BLaER1 treated with 17β-estradiol and CSF1 and Interleukin-3, amounts not matched to agents 10 nM and 100 nM (cell line): ENCODE measurements around the gene HMCES.
"Not testable (repeated sequence)": the region's sequence is repeated elsewhere in the genome, so short reads cannot be mapped to it uniquely, and the experiment has no call there.

ENCODE experiments used
- H3K27ac ChIP-seq, 11 experiments: shearing (Covaris generic); formaldehyde crosslinking; 2 replicates each; pipeline ENCODE4 v1.8.1; 2022
- H3K27me3 ChIP-seq, 11 experiments: shearing (Covaris generic); formaldehyde crosslinking; 2 replicates each; pipeline ENCODE4 v1.8.1; 2022
- H3K36me3 ChIP-seq, 11 experiments: shearing (Covaris generic); formaldehyde crosslinking; 2 replicates each; pipeline ENCODE4 v1.8.1; 2022
- H3K4me1 ChIP-seq, 10 experiments: shearing (Covaris generic); formaldehyde crosslinking; 2 replicates each; pipeline ENCODE4 v1.8.1; 2022
- H3K4me2 ChIP-seq, 11 experiments: shearing (Covaris generic); formaldehyde crosslinking; 2 replicates each; pipeline ENCODE4 v1.8.1; 2022
- H3K4me3 ChIP-seq, 10 experiments: shearing (Covaris generic); formaldehyde crosslinking; 2 replicates each; pipeline ENCODE4 v1.8.1; 2022
- H3K9ac ChIP-seq, 11 experiments: shearing (Covaris generic); formaldehyde crosslinking; 2 replicates each; pipeline ENCODE4 v1.8.1; 2022
- H3K9me3 ChIP-seq, 11 experiments: shearing (Covaris generic); formaldehyde crosslinking; replicated peaks in 1 of 11; 2 replicates each; pipeline ENCODE4 v1.8.1; 2022
- H4K20me1 ChIP-seq, 11 experiments: shearing (Covaris generic); formaldehyde crosslinking; 2 replicates each; pipeline ENCODE4 v1.8.1; 2022
- Cebpa-rat ChIP-seq, 11 experiments: shearing (Covaris generic); IDR thresholded peaks; 2 replicates each; pipeline ENCODE4 v1.8.1; 2022

The HMCES gene

DNA sequence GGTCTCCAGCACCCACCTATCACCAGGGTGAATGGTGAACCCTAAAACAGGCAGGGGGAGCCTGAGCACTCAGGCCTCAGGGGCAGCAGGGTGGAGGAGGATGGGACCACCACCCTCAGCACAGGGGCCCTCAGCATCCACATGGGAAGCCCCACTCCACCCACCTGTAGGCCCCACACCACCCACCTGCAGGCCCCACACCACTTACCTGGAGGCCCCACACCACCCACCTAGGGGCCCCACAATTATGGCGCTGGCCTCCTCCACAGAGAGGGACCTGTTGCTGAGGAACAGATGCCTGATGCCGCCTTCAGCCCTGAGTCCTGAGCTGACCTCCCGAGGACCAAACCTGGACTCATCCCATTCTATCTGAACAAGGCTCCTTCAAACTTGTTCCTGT is 46.7 kb downstream of the HMCES start:
- H3K4me3 ChIP-seq = no peak overlapping the region
- no peaks in the 10 kb centered on the region; a peak in 1 of 22 replicates for H4K20me1 ChIP-seq
- H3K36me3 ChIP-seq = peaks cover 0 to 41% (median 16%) of the 10 kb centered on the region in 11 experiments; a peak in 12 of 22 replicates
- no peak overlapping the region for H3K9ac ChIP-seq
- H3K27ac ChIP-seq = no peak overlapping the region
- H3K27me3 ChIP-seq = no peaks in the 10 kb centered on the region
- no peak for TF ChIP-seq Cebpa-rat (IDR thresholded peaks at IDR 0.05)
- H3K4me1 ChIP-seq = peaks cover 0 to 3% (median 0%) of the 10 kb centered on the region in 10 experiments; a peak in 3 of 20 replicates
- H3K4me2 ChIP-seq = no peak overlapping the region
- no peaks in the 10 kb centered on the region for H3K9me3 ChIP-seq

DNA sequence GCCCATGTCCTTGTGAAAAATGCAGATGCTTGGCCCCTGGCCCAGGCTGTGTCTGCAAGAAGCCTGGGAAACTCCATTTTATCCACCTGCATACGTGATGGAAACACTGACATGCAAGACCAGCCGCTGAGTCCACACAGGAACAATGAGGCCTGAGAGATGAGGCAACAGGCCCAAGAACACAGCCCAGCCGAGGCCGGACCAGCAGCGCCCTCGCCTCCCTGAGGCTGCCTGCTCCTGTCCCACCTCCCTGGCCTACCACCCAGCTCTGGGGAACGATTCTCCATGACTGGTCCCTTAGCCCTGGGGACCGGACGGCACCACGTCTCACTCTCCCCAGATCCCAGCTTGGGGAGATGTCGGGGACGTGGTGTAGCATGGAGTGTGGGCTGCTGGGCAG is 47.5 kb downstream of the HMCES start:
- Histone ChIP-seq H3K27ac (no peak overlapping the region), H4K20me1 (no peaks in the 10 kb centered on the region; a peak in 1 of 22 replicates), H3K4me1 (peaks cover 0 to 5% (median 0%) of the 10 kb centered on the region in 10 experiments; a peak in 3 of 20 replicates), H3K9ac (no peak overlapping the region), H3K4me3 (no peak overlapping the region), H3K36me3 (peaks cover 0 to 34% (median 14%) of the 10 kb centered on the region in 11 experiments; a peak in 11 of 22 replicates), H3K9me3 (no peaks in the 10 kb centered on the region), H3K4me2 (no peak overlapping the region), H3K27me3 (no peaks in the 10 kb centered on the region)
- TF ChIP-seq Cebpa-rat (IDR thresholded peaks at IDR 0.05) = no peak

DNA sequence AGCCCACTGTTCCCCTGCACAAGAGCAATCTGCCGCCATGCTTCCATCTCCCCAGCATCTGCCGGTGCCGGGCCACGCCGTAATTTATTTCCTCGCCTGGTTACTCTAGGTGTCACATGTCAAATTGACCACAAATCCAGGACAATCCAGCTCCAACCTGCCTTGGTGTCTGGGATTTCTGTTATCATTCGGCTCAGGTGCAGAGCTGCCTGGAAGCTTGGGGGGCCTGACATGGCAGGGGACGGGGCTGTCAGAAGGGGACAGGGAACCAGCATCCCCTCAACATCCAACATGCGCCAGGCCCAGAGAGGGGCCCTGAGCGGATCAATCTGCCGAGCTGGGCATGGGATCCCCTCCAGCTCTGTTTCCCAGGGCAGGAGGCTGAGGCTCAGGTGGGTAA is 47.9 kb downstream of the HMCES start:
- H3K9ac ChIP-seq = no peak overlapping the region

DNA sequence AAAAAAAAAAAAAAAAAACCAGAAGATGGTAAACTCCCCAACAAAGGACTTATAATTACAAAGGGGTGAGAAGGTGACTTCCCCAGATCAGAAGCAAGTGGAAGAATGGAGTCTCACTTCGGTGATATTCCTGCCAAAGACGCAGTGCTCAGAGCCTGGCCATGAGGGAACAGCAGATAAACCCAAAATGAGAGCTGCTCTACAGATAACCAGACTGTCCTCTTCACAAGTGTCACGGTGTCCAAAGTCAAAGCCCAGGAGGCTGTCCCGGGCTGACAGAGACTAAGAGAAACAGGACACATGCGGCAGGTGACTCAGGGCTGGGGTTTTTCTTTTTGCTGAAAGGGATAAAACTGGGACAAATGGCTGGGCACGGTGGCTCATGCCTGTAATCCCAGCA is 48.8 kb downstream of the HMCES start:
- no peaks in the 10 kb centered on the region; a peak in 1 of 22 replicates for H4K20me1 ChIP-seq
- H3K9ac ChIP-seq = no peak overlapping the region
- peaks cover 0 to 25% (median 10%) of the 10 kb centered on the region in 11 experiments; a peak in 5 of 22 replicates for H3K36me3 ChIP-seq
- H3K4me2 ChIP-seq = no peak overlapping the region
- no peak for TF ChIP-seq Cebpa-rat (IDR thresholded peaks at IDR 0.05)
- no peaks in the 10 kb centered on the region for H3K27me3 ChIP-seq
- H3K9me3 ChIP-seq = no peaks in the 10 kb centered on the region
- H3K27ac ChIP-seq = no peak overlapping the region
- no peak overlapping the region for H3K4me3 ChIP-seq
- H3K4me1 ChIP-seq = peaks cover 0 to 5% (median 0%) of the 10 kb centered on the region in 10 experiments; a peak in 3 of 20 replicates

More for the DNA sequence above, 47.9 kb downstream of the HMCES start:
- Histone ChIP-seq H3K27ac (no peak overlapping the region), H3K9me3 (no peaks in the 10 kb centered on the region), H3K4me2 (no peak overlapping the region), H3K4me1 (peaks cover 0 to 5% (median 0%) of the 10 kb centered on the region in 10 experiments; a peak in 3 of 20 replicates), H3K27me3 (no peaks in the 10 kb centered on the region), H4K20me1 (no peaks in the 10 kb centered on the region; a peak in 1 of 22 replicates), H3K36me3 (peaks cover 0 to 30% (median 13%) of the 10 kb centered on the region in 11 experiments; a peak in 10 of 22 replicates), H3K4me3 (no peak overlapping the region)
- TF ChIP-seq Cebpa-rat (IDR thresholded peaks at IDR 0.05) = no peak

DNA sequence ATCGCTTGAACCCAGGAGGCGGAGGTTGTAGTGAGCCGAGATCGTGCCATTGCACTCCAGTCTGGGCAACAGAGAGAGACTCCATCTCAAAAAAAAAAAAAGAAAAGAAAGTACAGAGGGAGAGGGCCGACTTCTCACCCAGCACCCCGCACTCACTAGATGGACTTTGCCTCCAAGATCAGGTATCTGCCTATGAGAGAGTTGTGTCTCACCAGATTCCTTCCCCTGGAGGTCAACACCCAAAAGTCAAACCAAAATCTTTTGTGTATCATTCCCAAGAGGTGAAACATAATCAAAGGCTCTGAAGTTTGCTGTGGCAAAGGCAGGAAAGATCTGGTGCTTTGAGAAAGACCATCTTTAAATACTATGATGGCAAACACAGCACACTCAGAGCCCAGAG is 51.2 kb downstream of the HMCES start:
- TF ChIP-seq Cebpa-rat (IDR thresholded peaks at IDR 0.05) = no peak
- Histone ChIP-seq H3K36me3 (peaks cover 0 to 9% (median 3%) of the 10 kb centered on the region in 11 experiments; a peak in 5 of 22 replicates), H3K9me3 (no peaks in the 10 kb centered on the region), H3K4me1 (peaks cover 0 to 5% (median 0%) of the 10 kb centered on the region in 10 experiments; a peak in 3 of 20 replicates), H4K20me1 (no peaks in the 10 kb centered on the region; a peak in 1 of 22 replicates), H3K27ac (no peak overlapping the region), H3K4me3 (no peak overlapping the region), H3K9ac (no peak overlapping the region), H3K27me3 (no peaks in the 10 kb centered on the region), H3K4me2 (no peak overlapping the region)

DNA sequence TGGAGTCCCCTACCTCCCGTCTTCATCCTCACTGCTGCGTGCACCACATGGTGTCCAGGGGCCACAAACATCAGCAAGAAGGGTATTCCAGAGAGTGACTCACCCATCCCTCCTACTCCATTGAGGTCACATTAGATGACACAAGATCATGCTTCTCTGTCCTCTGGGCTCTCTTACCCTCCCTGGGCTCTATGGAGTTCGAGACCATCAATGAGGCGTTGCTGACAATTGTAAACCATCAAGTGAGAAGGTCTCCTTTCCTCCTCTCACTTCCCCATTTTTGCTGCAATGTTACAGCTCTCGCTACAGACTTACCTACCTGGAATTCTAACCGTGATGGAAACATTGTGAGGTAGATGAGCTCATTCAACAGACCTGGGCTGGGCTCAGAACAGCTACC is 51.7 kb downstream of the HMCES start:
- Histone ChIP-seq H3K27ac (no peak overlapping the region), H4K20me1 (no peaks in the 10 kb centered on the region; a peak in 1 of 22 replicates), H3K9ac (no peak overlapping the region), H3K36me3 (peaks cover 0 to 3% (median 0%) of the 10 kb centered on the region in 11 experiments; a peak in 2 of 22 replicates), H3K4me2 (no peak overlapping the region), H3K9me3 (no peaks in the 10 kb centered on the region), H3K4me1 (peaks cover 0 to 5% (median 0%) of the 10 kb centered on the region in 10 experiments; a peak in 3 of 20 replicates), H3K27me3 (no peaks in the 10 kb centered on the region), H3K4me3 (no peak overlapping the region)
- no peak for TF ChIP-seq Cebpa-rat (IDR thresholded peaks at IDR 0.05)

DNA sequence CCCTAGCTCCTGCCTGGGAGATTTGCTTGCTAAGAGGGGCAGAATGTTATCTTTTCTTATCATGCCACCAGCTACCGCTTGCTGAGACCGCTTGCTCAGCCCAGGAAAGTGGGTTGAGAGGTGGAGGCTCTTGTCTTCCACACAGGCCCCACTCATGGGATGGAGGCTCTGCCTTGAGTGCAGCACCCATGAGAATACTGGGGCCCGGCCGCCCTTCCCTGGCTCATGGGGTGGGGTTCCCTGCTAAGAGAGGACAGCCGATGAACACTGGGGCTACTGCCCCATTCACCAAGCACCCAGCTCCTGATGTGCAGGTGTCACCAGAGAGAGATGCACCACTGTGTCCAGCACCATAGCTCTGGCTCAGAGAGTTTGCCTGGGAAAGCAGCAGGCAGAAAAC is 55.2 kb downstream of the HMCES start:
- no peak for TF ChIP-seq Cebpa-rat (IDR thresholded peaks at IDR 0.05)
- no peak overlapping the region for H3K4me2 ChIP-seq
- H4K20me1 ChIP-seq = no peaks in the 10 kb centered on the region
- no peaks in the 10 kb centered on the region for H3K36me3 ChIP-seq
- peaks cover 0 to 15% (median 8%) of the 10 kb centered on the region in 10 experiments; a peak in 13 of 20 replicates for H3K4me1 ChIP-seq
- no peak overlapping the region for H3K4me3 ChIP-seq
- no peak overlapping the region for H3K27ac ChIP-seq
- H3K27me3 ChIP-seq = no peaks in the 10 kb centered on the region
- H3K9me3 ChIP-seq = no peaks in the 10 kb centered on the region
- H3K9ac ChIP-seq = no peak overlapping the region

DNA sequence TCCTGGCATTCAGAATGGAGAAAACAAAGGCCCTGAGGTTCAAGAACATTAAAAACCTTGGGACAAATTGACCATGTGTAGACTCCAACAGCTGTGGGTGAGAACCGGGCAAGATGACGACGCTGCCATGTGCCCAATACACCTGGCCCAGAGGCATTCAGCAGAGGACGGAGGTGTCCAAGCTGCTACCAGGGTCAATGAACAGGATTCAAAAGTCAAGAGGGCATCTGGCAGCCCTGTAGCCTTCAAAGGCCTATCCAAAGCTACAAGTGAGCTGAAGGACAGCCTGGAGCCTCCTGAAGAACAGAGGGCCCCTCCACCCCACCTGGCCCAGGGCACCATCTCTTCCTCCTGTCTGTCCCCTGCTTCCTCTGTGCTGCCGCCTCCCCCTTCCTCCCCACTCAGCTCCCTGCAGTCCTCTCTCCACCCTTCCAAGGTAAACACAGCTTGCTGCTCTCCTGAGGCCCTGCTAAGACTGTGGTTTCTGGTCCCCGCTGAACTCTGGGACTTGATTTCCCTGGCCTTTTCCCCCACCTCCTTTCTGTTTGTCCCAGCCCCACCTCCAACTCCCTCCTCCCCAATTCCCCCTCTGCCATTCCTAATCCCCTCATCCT is 57.5 kb downstream of the HMCES start:
- H3K27me3 ChIP-seq = no peaks in the 10 kb centered on the region
- H3K9ac ChIP-seq = no peak overlapping the region
- peaks cover 0 to 15% (median 7%) of the 10 kb centered on the region in 10 experiments; a peak in 12 of 20 replicates for H3K4me1 ChIP-seq
- H3K27ac ChIP-seq = no peak overlapping the region
- TF ChIP-seq Cebpa-rat (IDR thresholded peaks at IDR 0.05) = no peak
- H4K20me1 ChIP-seq = no peaks in the 10 kb centered on the region
- no peaks in the 10 kb centered on the region for H3K36me3 ChIP-seq
- peaks cover 0 to 17% (median 14%) of the 10 kb centered on the region in 11 experiments; a peak in 17 of 22 replicates for H3K9me3 ChIP-seq
- H3K4me2 ChIP-seq = peak overlapping the region in 6 of 11 experiments; percentile 21 to 47 (median 36); a peak in 10 of 22 replicates
- no peak overlapping the region for H3K4me3 ChIP-seq

DNA sequence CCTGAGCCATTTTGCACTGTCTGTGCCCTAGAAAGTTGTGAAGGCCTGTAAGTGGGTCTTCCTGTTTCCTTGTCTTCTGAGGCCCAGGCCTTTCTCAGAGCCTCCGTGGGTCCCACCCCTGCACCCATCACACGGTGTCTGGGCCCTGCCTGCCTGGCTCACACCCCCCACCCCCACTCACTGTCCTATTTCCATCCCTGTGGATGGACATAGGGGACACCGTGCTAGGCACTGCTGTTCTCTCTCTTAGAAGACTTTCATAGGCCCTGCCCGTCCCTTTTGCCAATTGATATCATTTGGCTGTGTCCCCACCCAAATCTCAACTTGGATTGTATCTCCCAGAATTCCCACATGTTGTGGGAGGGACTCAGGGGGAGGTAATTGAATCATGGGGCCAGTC is 59.0 kb downstream of the HMCES start:
- Histone ChIP-seq H3K9me3 (peaks cover 0 to 22% (median 17%) of the 10 kb centered on the region in 11 experiments; a peak in 17 of 22 replicates), H3K4me1 (peaks cover 0 to 15% (median 7%) of the 10 kb centered on the region in 10 experiments; a peak in 12 of 20 replicates)
- not testable (repeated sequence) for H4K20me1 ChIP-seq, H3K4me2 ChIP-seq, H3K27me3 ChIP-seq, H3K4me3 ChIP-seq, H3K27ac ChIP-seq, H3K9ac ChIP-seq, H3K36me3 ChIP-seq

DNA sequence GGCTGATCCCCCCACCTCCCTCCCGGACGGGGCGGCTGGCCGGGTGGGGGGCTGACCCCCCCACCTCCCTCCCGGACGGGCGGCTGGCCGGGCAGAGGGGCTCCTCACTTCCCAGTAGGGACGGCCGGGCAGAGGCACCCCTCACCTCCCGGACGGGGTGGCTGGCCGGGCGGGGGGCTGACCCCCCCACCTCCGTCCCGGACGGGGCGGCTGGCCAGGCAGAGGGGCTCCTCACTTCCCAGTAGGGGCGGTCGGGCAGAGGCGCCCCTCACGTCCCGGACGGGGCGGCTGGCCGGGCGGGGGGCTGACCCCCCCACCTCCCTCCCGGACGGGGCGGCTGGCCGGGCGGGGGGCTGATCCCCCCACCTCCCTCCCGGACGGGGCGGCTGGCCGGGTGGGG is 60.5 kb downstream of the HMCES start:
- not testable (repeated sequence) for H3K36me3 ChIP-seq, H3K4me2 ChIP-seq, H3K9ac ChIP-seq, H3K4me3 ChIP-seq, H3K27ac ChIP-seq, H4K20me1 ChIP-seq
- peaks cover 0 to 15% (median 7%) of the 10 kb centered on the region in 10 experiments; a peak in 12 of 20 replicates for H3K4me1 ChIP-seq
- H3K27me3 ChIP-seq = peaks cover 10 to 22% (median 17%) of the 10 kb centered on the region in 11 experiments
- H3K9me3 ChIP-seq = peaks cover 0 to 22% (median 17%) of the 10 kb centered on the region in 11 experiments; a peak in 17 of 22 replicates

DNA sequence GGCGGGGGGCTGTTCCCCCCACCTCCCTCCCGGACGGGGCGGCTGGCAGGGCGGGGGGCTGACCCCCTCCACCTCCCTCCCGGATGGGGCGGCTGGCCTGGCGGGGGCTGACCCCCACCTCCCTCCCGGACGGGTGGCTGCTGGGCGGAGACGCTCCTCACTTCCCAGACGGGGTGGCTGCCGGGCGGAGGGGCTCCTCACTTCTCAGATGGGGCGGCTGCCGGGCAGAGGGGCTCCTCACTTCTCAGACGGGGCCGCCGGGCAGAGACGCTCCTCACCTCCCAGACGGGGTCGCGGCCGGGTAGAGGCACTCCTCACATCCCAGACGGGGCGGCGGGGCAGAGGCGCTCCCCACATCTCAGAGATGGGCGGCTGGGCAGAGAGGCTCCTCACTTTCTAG is 61.2 kb downstream of the HMCES start:
- Histone ChIP-seq H3K4me1 (peaks cover 0 to 15% (median 7%) of the 10 kb centered on the region in 10 experiments; a peak in 12 of 20 replicates), H3K9me3 (peaks cover 0 to 22% (median 17%) of the 10 kb centered on the region in 11 experiments; a peak in 17 of 22 replicates), H3K27me3 (peaks cover 16 to 29% (median 24%) of the 10 kb centered on the region in 11 experiments)
- not testable (repeated sequence) for H3K9ac ChIP-seq, H3K4me2 ChIP-seq, H3K36me3 ChIP-seq, H3K4me3 ChIP-seq, H3K27ac ChIP-seq, H4K20me1 ChIP-seq
